ENCODE measurements around the gene COG5.

COG5 gene

GRCh38 chr7:107313355-107313754 lies 250.4 kb downstream of the COG5 start:
- Histone ChIP-seq H3K27ac (ENCODE audit: low read depth, low read length) (no peak overlapping the region), H3K36me3 (ENCODE audit: control insufficient read depth, low read length) (no peaks in the 10 kb centered on the region), H4K20me1 (ENCODE audit: control insufficient read depth, insufficient read depth, low read depth, low read length) (no peaks in the 10 kb centered on the region), H3K79me2 (ENCODE audit: control insufficient read depth, low read length) (no peaks in the 10 kb centered on the region), H3F3A (ENCODE audit: control insufficient read depth, insufficient read depth) (no peaks in the 10 kb centered on the region), H3K4me2 (ENCODE audit: low read length) (no peak overlapping the region), H3K4me1 (ENCODE audit: control insufficient read depth, low read length) (peaks cover 8% of the 10 kb centered on the region), H3K9me2 (replicated peaks; ENCODE audit: control insufficient read depth, low read length) (no peaks in the 10 kb centered on the region), H3K4me3 (ENCODE audit: low read length) (no peak overlapping the region), H3K9me3 (ENCODE audit: control insufficient read depth, insufficient read depth, low read length) (no peaks in the 10 kb centered on the region), H3K27me3 (ENCODE audit: control insufficient read depth, low read length) (no peaks in the 10 kb centered on the region)
- no peak for TF ChIP-seq EZH2phosphoT487 (IDR thresholded peaks at IDR 0.05; ENCODE audit: borderline replicate concordance, low read length)
- TF ChIP-seq, protein P1, sequence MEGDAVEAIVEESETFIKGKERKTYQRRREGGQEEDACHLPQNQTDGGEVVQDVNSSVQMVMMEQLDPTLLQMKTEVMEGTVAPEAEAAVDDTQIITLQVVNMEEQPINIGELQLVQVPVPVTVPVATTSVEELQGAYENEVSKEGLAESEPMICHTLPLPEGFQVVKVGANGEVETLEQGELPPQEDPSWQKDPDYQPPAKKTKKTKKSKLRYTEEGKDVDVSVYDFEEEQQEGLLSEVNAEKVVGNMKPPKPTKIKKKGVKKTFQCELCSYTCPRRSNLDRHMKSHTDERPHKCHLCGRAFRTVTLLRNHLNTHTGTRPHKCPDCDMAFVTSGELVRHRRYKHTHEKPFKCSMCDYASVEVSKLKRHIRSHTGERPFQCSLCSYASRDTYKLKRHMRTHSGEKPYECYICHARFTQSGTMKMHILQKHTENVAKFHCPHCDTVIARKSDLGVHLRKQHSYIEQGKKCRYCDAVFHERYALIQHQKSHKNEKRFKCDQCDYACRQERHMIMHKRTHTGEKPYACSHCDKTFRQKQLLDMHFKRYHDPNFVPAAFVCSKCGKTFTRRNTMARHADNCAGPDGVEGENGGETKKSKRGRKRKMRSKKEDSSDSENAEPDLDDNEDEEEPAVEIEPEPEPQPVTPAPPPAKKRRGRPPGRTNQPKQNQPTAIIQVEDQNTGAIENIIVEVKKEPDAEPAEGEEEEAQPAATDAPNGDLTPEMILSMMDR (IDR thresholded peaks at IDR 0.05; ENCODE audit: low read depth, low read length, poor library complexity, severe bottlenecking): no peak

- TF ChIP-seq EZH2phosphoT487 (IDR thresholded peaks at IDR 0.05; ENCODE audit: borderline replicate concordance, low read length): no peak
- TF ChIP-seq, protein P1 (IDR thresholded peaks at IDR 0.05; ENCODE audit: low read depth, low read length, poor library complexity, severe bottlenecking): no peak
- Histone ChIP-seq H3K4me2 (ENCODE audit: low read length) (no peak overlapping the region), H3K36me3 (ENCODE audit: control insufficient read depth, low read length) (no peaks in the 10 kb centered on the region), H3K4me1 (ENCODE audit: control insufficient read depth, low read length) (peaks cover 8% of the 10 kb centered on the region), H3K9me3 (ENCODE audit: control insufficient read depth, insufficient read depth, low read length) (no peaks in the 10 kb centered on the region), H3F3A (ENCODE audit: control insufficient read depth, insufficient read depth) (no peaks in the 10 kb centered on the region), H3K4me3 (ENCODE audit: low read length) (no peak overlapping the region), H4K20me1 (ENCODE audit: control insufficient read depth, insufficient read depth, low read depth, low read length) (no peaks in the 10 kb centered on the region), H3K79me2 (ENCODE audit: control insufficient read depth, low read length) (no peaks in the 10 kb centered on the region), H3K27me3 (ENCODE audit: control insufficient read depth, low read length) (no peaks in the 10 kb centered on the region), H3K27ac (ENCODE audit: low read depth, low read length) (no peak overlapping the region), H3K9me2 (replicated peaks; ENCODE audit: control insufficient read depth, low read length) (no peaks in the 10 kb centered on the region)
These were observed 251.3 kb downstream of the COG5 start for GRCh38 chr7:107312418-107312817.

- TF ChIP-seq EZH2phosphoT487 (IDR thresholded peaks at IDR 0.05; ENCODE audit: borderline replicate concordance, low read length): no peak
- TF ChIP-seq, protein P1 (IDR thresholded peaks at IDR 0.05; ENCODE audit: low read depth, low read length, poor library complexity, severe bottlenecking): no peak
- no peak overlapping the region for H3K4me3 ChIP-seq (ENCODE audit: low read length)
These were observed 254.4 kb downstream of the COG5 start for GRCh38 chr7:107309296-107309695.

GRCh38 chr7:107304636-107305035 lies 259.1 kb downstream of the COG5 start:
- Histone ChIP-seq H3K36me3 (ENCODE audit: control insufficient read depth, low read length) (no peaks in the 10 kb centered on the region), H3K9me2 (replicated peaks; ENCODE audit: control insufficient read depth, low read length) (no peaks in the 10 kb centered on the region), H3F3A (ENCODE audit: control insufficient read depth, insufficient read depth) (no peaks in the 10 kb centered on the region), H3K4me3 (ENCODE audit: low read length) (no peak overlapping the region), H3K27me3 (ENCODE audit: control insufficient read depth, low read length) (no peaks in the 10 kb centered on the region), H3K79me2 (ENCODE audit: control insufficient read depth, low read length) (no peaks in the 10 kb centered on the region), H3K4me1 (ENCODE audit: control insufficient read depth, low read length) (no peaks in the 10 kb centered on the region), H3K9me3 (ENCODE audit: control insufficient read depth, insufficient read depth, low read length) (no peaks in the 10 kb centered on the region), H3K4me2 (ENCODE audit: low read length) (no peak overlapping the region), H4K20me1 (ENCODE audit: control insufficient read depth, insufficient read depth, low read depth, low read length) (no peaks in the 10 kb centered on the region), H3K27ac (ENCODE audit: low read depth, low read length) (no peak overlapping the region)
- TF ChIP-seq, protein P1 (IDR thresholded peaks at IDR 0.05; ENCODE audit: low read depth, low read length, poor library complexity, severe bottlenecking): no peak
- TF ChIP-seq EZH2phosphoT487 (IDR thresholded peaks at IDR 0.05; ENCODE audit: borderline replicate concordance, low read length): no peak

More at GRCh38 chr7:107309296-107309695, 254.4 kb downstream of the COG5 start:
- Histone ChIP-seq H3K9me2 (replicated peaks; ENCODE audit: control insufficient read depth, low read length) (no peaks in the 10 kb centered on the region), H3K9me3 (ENCODE audit: control insufficient read depth, insufficient read depth, low read length) (no peaks in the 10 kb centered on the region), H3K4me2 (ENCODE audit: low read length) (no peak overlapping the region), H3K27me3 (ENCODE audit: control insufficient read depth, low read length) (no peaks in the 10 kb centered on the region), H3K79me2 (ENCODE audit: control insufficient read depth, low read length) (no peaks in the 10 kb centered on the region), H3K27ac (ENCODE audit: low read depth, low read length) (no peak overlapping the region), H3K36me3 (ENCODE audit: control insufficient read depth, low read length) (no peaks in the 10 kb centered on the region), H4K20me1 (ENCODE audit: control insufficient read depth, insufficient read depth, low read depth, low read length) (no peaks in the 10 kb centered on the region), H3F3A (ENCODE audit: control insufficient read depth, insufficient read depth) (no peaks in the 10 kb centered on the region), H3K4me1 (ENCODE audit: control insufficient read depth, low read length) (no peaks in the 10 kb centered on the region)

Measured in DOHH2 (cell line).